ENCODE measurements around the gene BTN1A1. TPM values are rescaled to one million over a fixed set of nuclear protein-coding genes. Genes with fewer than 3 reads are reported as not detected.
A peak's percentile ranks its signal among the peaks of the same experiment; 100 is the strongest.

BTN1A1 gene
- total and polyA plus RNA-seq, 9 of the 15 experiments (the other 6 are each of a cell fraction or from before 2014, with no cell fraction given) = 0.01 to 0.15 (median 0.06) TPM; not detected in 4

DNA sequence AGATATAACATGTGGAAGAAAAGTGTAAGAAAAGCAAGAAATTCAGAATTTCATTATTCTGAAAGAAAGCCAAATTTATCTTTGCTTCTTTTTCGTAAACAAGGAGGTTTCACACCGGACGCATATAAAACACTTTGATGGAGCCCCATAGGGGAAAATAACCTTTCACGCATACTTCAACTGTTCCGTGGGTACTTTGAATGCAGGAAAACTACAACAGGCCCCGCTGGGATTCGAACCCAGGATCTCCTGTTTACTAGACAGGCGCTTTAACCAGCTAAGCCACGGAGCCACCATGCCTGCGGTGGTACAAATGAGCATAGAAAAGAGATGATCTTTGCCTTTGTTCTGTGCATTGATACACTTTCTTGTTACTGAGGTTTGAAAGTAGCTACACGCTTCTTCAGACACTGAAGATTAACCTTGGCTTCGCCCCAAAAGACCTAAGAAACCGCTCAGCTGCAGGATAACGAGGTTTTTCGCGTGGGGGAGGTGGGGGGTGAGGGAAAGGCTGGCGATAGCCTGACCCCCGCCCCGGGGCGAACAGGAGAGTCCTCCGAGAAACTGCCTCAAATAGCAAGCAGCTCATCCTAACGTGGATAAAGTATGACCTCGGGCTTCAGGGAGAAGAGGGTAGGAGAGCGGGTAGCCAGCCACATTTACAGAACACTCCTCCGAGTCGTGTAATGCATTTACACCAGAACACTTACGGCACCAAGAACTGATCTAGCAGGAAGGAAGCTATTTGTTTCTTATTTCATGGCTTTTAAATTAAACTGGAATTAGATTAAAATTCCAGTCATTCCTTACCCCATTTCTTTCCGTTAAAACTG lies 32.8 kb downstream of the BTN1A1 start (continued):
- TF ChIP-seq, protein P1, sequence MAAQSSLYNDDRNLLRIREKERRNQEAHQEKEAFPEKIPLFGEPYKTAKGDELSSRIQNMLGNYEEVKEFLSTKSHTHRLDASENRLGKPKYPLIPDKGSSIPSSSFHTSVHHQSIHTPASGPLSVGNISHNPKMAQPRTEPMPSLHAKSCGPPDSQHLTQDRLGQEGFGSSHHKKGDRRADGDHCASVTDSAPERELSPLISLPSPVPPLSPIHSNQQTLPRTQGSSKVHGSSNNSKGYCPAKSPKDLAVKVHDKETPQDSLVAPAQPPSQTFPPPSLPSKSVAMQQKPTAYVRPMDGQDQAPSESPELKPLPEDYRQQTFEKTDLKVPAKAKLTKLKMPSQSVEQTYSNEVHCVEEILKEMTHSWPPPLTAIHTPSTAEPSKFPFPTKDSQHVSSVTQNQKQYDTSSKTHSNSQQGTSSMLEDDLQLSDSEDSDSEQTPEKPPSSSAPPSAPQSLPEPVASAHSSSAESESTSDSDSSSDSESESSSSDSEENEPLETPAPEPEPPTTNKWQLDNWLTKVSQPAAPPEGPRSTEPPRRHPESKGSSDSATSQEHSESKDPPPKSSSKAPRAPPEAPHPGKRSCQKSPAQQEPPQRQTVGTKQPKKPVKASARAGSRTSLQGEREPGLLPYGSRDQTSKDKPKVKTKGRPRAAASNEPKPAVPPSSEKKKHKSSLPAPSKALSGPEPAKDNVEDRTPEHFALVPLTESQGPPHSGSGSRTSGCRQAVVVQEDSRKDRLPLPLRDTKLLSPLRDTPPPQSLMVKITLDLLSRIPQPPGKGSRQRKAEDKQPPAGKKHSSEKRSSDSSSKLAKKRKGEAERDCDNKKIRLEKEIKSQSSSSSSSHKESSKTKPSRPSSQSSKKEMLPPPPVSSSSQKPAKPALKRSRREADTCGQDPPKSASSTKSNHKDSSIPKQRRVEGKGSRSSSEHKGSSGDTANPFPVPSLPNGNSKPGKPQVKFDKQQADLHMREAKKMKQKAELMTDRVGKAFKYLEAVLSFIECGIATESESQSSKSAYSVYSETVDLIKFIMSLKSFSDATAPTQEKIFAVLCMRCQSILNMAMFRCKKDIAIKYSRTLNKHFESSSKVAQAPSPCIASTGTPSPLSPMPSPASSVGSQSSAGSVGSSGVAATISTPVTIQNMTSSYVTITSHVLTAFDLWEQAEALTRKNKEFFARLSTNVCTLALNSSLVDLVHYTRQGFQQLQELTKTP (IDR thresholded peaks at IDR 0.05; ENCODE audit: low read depth in 1 of 2, partially characterized antibody in 2 of 2) = peak in 1 of 2 experiments; percentile 86
- TF ChIP-seq ARNT (IDR thresholded peaks at IDR 0.05) (peak; percentile 44 to 90; a peak in 1 of 4 replicates), STAT5B (CRISPR knock-in tag; IDR thresholded peaks at IDR 0.05) (no peak), ZBTB1 (CRISPR knock-in tag; IDR thresholded peaks at IDR 0.05; ENCODE audit: borderline replicate concordance, low read depth) (peak; percentile 51; the same call in 1 of the 2 replicates), ZNF561 (CRISPR knock-in tag; conservative IDR thresholded peaks at IDR 0.05) (no peak), CBX2 (IDR thresholded peaks at IDR 0.05; ENCODE audit: insufficient read depth, low read length, poor library complexity, severe bottlenecking) (no peak), MAZ (CRISPR knock-in tag; conservative IDR thresholded peaks at IDR 0.05 in 1 of 2, IDR thresholded peaks at IDR 0.05 in 1 of 2) (peak; percentile 63 to 66), SREBF1 (IDR thresholded peaks at IDR 0.05; ENCODE audit: borderline replicate concordance, low read depth, low read length) (no peak), ZNF324 (CRISPR knock-in tag; IDR thresholded peaks at IDR 0.05) (no peak), NCOA2 (IDR thresholded peaks at IDR 0.05; ENCODE audit: partially characterized antibody in 2 of 2) (peak in 1 of 2 experiments; percentile 87), NCOA6 (IDR thresholded peaks at IDR 0.05) (no peak), DPF2 (IDR thresholded peaks at IDR 0.05) (peak; percentile 58; the same call in 1 of the 2 replicates), POLR2G (IDR thresholded peaks at IDR 0.05; ENCODE audit: low read depth, low read length) (no peak), GTF2F1 (IDR thresholded peaks at IDR 0.05; ENCODE audit: low read depth, low read length) (0 out of 2 replicates have a peak, but pooled peaks have one; percentile 46), ZNF253 (CRISPR knock-in tag; conservative IDR thresholded peaks at IDR 0.05) (no peak), RAD51 (IDR thresholded peaks at IDR 0.05; ENCODE audit: borderline replicate concordance, low read depth) (peak; percentile 38; the same call in 1 of the 2 replicates), MXI1 (IDR thresholded peaks at IDR 0.05; ENCODE audit: low read depth, low read length) (no peak)
- TF ChIP-seq, protein P2, sequence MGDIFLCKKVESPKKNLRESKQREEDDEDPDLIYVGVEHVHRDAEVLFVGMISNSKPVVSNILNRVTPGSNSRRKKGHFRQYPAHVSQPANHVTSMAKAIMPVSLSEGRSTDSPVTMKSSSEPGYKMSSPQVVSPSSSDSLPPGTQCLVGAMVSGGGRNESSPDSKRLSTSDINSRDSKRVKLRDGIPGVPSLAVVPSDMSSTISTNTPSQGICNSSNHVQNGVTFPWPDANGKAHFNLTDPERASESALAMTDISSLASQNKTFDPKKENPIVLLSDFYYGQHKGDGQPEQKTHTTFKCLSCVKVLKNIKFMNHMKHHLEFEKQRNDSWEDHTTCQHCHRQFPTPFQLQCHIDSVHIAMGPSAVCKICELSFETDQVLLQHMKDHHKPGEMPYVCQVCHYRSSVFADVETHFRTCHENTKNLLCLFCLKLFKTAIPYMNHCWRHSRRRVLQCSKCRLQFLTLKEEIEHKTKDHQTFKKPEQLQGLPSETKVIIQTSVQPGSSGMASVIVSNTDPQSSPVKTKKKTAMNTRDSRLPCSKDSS (IDR thresholded peaks at IDR 0.05; ENCODE audit: low read depth, partially characterized antibody) = no peak
- TF ChIP-seq, protein P3, sequence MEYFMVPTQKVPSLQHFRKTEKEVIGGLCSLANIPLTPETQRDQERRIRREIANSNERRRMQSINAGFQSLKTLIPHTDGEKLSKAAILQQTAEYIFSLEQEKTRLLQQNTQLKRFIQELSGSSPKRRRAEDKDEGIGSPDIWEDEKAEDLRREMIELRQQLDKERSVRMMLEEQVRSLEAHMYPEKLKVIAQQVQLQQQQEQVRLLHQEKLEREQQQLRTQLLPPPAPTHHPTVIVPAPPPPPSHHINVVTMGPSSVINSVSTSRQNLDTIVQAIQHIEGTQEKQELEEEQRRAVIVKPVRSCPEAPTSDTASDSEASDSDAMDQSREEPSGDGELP (CRISPR knock-in tag; IDR thresholded peaks at IDR 0.05; ENCODE audit: borderline replicate concordance) = peak; percentile 68; the same call in 1 of the 2 replicates
- TF ChIP-seq, protein P4, sequence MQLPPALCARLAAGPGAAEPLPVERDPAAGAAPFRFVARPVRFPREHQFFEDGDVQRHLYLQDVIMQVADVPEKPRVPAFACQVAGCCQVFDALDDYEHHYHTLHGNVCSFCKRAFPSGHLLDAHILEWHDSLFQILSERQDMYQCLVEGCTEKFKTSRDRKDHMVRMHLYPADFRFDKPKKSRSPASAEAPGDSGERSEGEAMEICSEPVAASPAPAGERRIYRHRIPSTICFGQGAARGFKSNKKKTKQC (CRISPR knock-in tag; IDR thresholded peaks at IDR 0.05) = no peak
